Prostate gland (tissue), 2 donors: ENCODE data around the gene SSB. TPM values are rescaled to one million over a fixed set of nuclear protein-coding genes. Genes with fewer than 3 reads are reported as not detected.

Experiments used
- DNase-seq: peaks from one replicate; pipeline ENCODE4 v3.0.0-alpha.2; 2019; ENCODE audit warnings: low spot score
- H3K27ac ChIP-seq, 2 donors: fragments of 200-600 bp; sonication (generic); 2 replicates each; pipeline ENCODE4 v1.5.1; 2017 to 2019
- H3K27me3 ChIP-seq: fragments of 200-600 bp; sonication (generic); replicated peaks from 2 replicates; pipeline ENCODE4 v1.5.1; 2019; ENCODE audit not compliant: insufficient read depth
- H3K36me3 ChIP-seq, 2 donors: fragments of 200-600 bp; sonication (generic); 1 replicate in 1 of 2; 2 replicates in 1 of 2; pipeline versions ENCODE4 v1.5.1 to v1.8.1; 2017 to 2019
- H3K4me1 ChIP-seq: fragments of 200-600 bp; sonication (generic); replicated peaks from 2 replicates; pipeline ENCODE4 v1.5.1; 2019
- H3K4me3 ChIP-seq, 2 donors: fragments of 200-600 bp; sonication (generic); 2 replicates each; pipeline ENCODE4 v1.5.1; 2017 to 2019
- H3K9me3 ChIP-seq: fragments of 200-600 bp; sonication (generic); 2 replicates; pipeline ENCODE4 v1.5.1; 2017
- CTCF ChIP-seq, 4 experiments: fragments of 200-600 bp in 2 of 4; fragments of 450-650 bp in 2 of 4; sonication (generic) in 2 of 4; IDR thresholded peaks; 1 replicate in 3 of 4; 2 replicates in 1 of 4; pipeline ENCODE4 v1.5.1; 2016 to 2019; ENCODE audit warnings: antibody characterized with exemption in 4 of 4, mild to moderate bottlenecking in 2 of 4, moderate library complexity in 2 of 4
- POLR2A ChIP-seq: fragments of 450-650 bp; IDR thresholded peaks from one replicate; pipeline ENCODE4 v1.6.1; 2016; ENCODE audit warnings: antibody characterized with exemption, mild to moderate bottlenecking
- POLR2AphosphoS5 ChIP-seq: sonication (generic); formaldehyde crosslinking; IDR thresholded peaks from one replicate; pipeline ENCODE4 v1.6.1; 2017; ENCODE audit warnings: antibody characterized with exemption
- WGBS: methylation state at CpG from one replicate; pipeline ENCODE4 v1.1.5; 2018; 5-methylcytosine and 5-hydroxymethylcytosine counted together
- intact Hi-C: fragments of 100-400 bp; cut with DNase I; formaldehyde crosslinking; loops from one replicate; pipeline ENCODE4 v1.14.2; 2022
- total RNA-seq, 2 donors: library from RNA; depleted of rRNA; stranded (reverse); fragments of >200 nt; gene quantifications; one replicate each; pipeline ENCODE4 v1.1.0, GENCODE V29; 2016

SSB gene
- total RNA-seq, 2 donors from 2014 or later: 48.0 to 48.9 TPM

- intact Hi-C loops: no loop called here
- no peak for DNase-seq
- Histone ChIP-seq H3K9me3 (no peaks in the 10 kb centered on the region), H3K27me3 (no peaks in the 10 kb centered on the region), H3K4me1 (no peaks in the 10 kb centered on the region), H3K4me3 (no peak overlapping the region), H3K27ac (no peak overlapping the region), H3K36me3 (no peaks in the 10 kb centered on the region)
- 86% methylated on average over 6 of the region's 6 CpGs for WGBS
- no peak for TF ChIP-seq POLR2A
- TF ChIP-seq CTCF (IDR thresholded peaks at IDR 0.05): no peak
- no peak for TF ChIP-seq POLR2AphosphoS5
Observed at GRCh38 chr2:169761970-169762292, 36.7 kb upstream of the SSB start.

GRCh38 chr2:169765523-169765922 lies 33.1 kb upstream of the SSB start:
- intact Hi-C loops: no loop called here

GRCh38 chr2:169767243-169767888 lies 31.3 kb upstream of the SSB start:
- Histone ChIP-seq H3K36me3 (no peaks in the 10 kb centered on the region), H3K9me3 (no peaks in the 10 kb centered on the region), H3K27ac (no peak overlapping the region), H3K4me3 (no peak overlapping the region), H3K27me3 (no peaks in the 10 kb centered on the region), H3K4me1 (no peaks in the 10 kb centered on the region)
- DNase-seq: peak; percentile 69
- intact Hi-C loops: no loop called here
- 26% methylated on average over 12 of the region's 12 CpGs for WGBS
- TF ChIP-seq POLR2A (no peak), POLR2AphosphoS5 (peak; percentile 6), CTCF (IDR thresholded peaks at IDR 0.05) (peak; percentile 25 to 77 (median 72))

More at GRCh38 chr2:169765523-169765922, 33.1 kb upstream of the SSB start:
- no peak overlapping the region for H3K27ac ChIP-seq
- no peak for DNase-seq
- H3K4me3 ChIP-seq: no peak overlapping the region
- no peak for TF ChIP-seq POLR2A
- no peaks in the 10 kb centered on the region for H3K9me3 ChIP-seq
- H3K36me3 ChIP-seq: no peaks in the 10 kb centered on the region
- H3K27me3 ChIP-seq: no peaks in the 10 kb centered on the region
- 74% methylated on average over 6 of the region's 6 CpGs for WGBS
- no peaks in the 10 kb centered on the region for H3K4me1 ChIP-seq

GRCh38 chr2:169768262-169768995 lies 30.2 kb upstream of the SSB start:
- 37% methylated on average over 71 of the region's 72 CpGs for WGBS
- no peaks in the 10 kb centered on the region for H3K4me1 ChIP-seq
- TF ChIP-seq CTCF (IDR thresholded peaks at IDR 0.05): no peak
- no peak for TF ChIP-seq POLR2A
- no peak for TF ChIP-seq POLR2AphosphoS5
- no peaks in the 10 kb centered on the region for H3K27me3 ChIP-seq
- DNase-seq: no peak
- H3K27ac ChIP-seq: no peak overlapping the region
- H3K4me3 ChIP-seq: peak overlapping the region; percentile 9 to 27
- no peaks in the 10 kb centered on the region for H3K36me3 ChIP-seq
- intact Hi-C loops: no loop called here
- no peaks in the 10 kb centered on the region for H3K9me3 ChIP-seq

- H3K4me3 ChIP-seq: no peak overlapping the region
- H3K4me1 ChIP-seq: no peaks in the 10 kb centered on the region
- 89% methylated on average over 5 of the region's 5 CpGs for WGBS
- H3K36me3 ChIP-seq: no peaks in the 10 kb centered on the region
- intact Hi-C loops: no loop called here
- no peak for DNase-seq
- no peaks in the 10 kb centered on the region for H3K9me3 ChIP-seq
- H3K27me3 ChIP-seq: no peaks in the 10 kb centered on the region
- no peak overlapping the region for H3K27ac ChIP-seq
- no peak for TF ChIP-seq CTCF (IDR thresholded peaks at IDR 0.05)
- no peak for TF ChIP-seq POLR2AphosphoS5
- TF ChIP-seq POLR2A: no peak
Observed at GRCh38 chr2:169771021-169771420, 27.6 kb upstream of the SSB start.
